Keratinocyte (primary cell): ENCODE measurements around the gene KCNN4. TPM values are rescaled to one million over a fixed set of nuclear protein-coding genes. Genes with fewer than 3 reads are reported as not detected.
A peak's percentile ranks its signal among the peaks of the same experiment; 100 is the strongest.

Experiments used
- DNase-seq: peaks from one replicate; pipeline ENCODE4 v3.0.0-alpha.2; 2011; ENCODE audit warnings: low read depth, missing footprints, low spot score
- FAIRE-seq: peaks from 2 replicates; lab custom pipeline; 2011; peaks lifted over from hg19 to GRCh38; lab: Jason Lieb, UNC
- H2AFZ ChIP-seq: 2 replicates; pipeline ENCODE4 v1.6.0; 2012; ENCODE audit warnings: low read length, control low read depth, inconsistent platforms; ENCODE audit not compliant: control insufficient read depth
- H3K27ac ChIP-seq: 2 replicates; pipeline ENCODE4 v1.5.1; 2011; ENCODE audit warnings: low read length; ENCODE audit not compliant: control insufficient read depth, insufficient read depth
- H3K27me3 ChIP-seq: 3 replicates; pipeline ENCODE4 v1.6.0; 2011; ENCODE audit warnings: low read length; ENCODE audit not compliant: control insufficient read depth, insufficient read depth; ENCODE audit errors: extremely low read depth
- H3K36me3 ChIP-seq, 2 experiments: 2 replicates in 1 of 2; 3 replicates in 1 of 2; pipeline ENCODE4 v1.5.1; 2011; ENCODE audit warnings: low read length in 2 of 2, mild to moderate bottlenecking in 1 of 2; ENCODE audit not compliant: control insufficient read depth in 2 of 2, insufficient read depth in 2 of 2; ENCODE audit errors: extremely low read depth in 1 of 2
- H3K4me1 ChIP-seq: 3 replicates; pipeline ENCODE4 v1.5.1; 2011; ENCODE audit warnings: low read length; ENCODE audit not compliant: control insufficient read depth, insufficient read depth; ENCODE audit errors: extremely low read depth
- H3K4me2 ChIP-seq: 3 replicates; pipeline ENCODE4 v1.6.0; 2011; ENCODE audit warnings: low read depth, low read length; ENCODE audit not compliant: control insufficient read depth, insufficient read depth; ENCODE audit errors: extremely low read depth
- H3K4me3 ChIP-seq, 3 experiments: fragments of 200-600 bp in 1 of 3; sonication (generic) in 1 of 3; 2 replicates in 2 of 3; 3 replicates in 1 of 3; pipeline ENCODE4 v1.5.1; 2011 to 2016; ENCODE audit warnings: low read length in 3 of 3, mild to moderate bottlenecking in 3 of 3, control low read depth in 2 of 3, inconsistent platforms in 1 of 3, low read depth in 1 of 3, mixed read lengths in 1 of 3, mixed run types in 1 of 3, moderate library complexity in 1 of 3; ENCODE audit not compliant: control insufficient read depth in 2 of 3, insufficient read depth in 2 of 3; ENCODE audit errors: extremely low read depth in 1 of 3
- H3K79me2 ChIP-seq: 2 replicates; pipeline ENCODE4 v1.6.0; 2012; ENCODE audit warnings: low read length; ENCODE audit not compliant: control insufficient read depth, insufficient read depth
- H3K9ac ChIP-seq: 3 replicates; pipeline ENCODE4 v1.6.0; 2011; ENCODE audit warnings: low read length; ENCODE audit not compliant: control insufficient read depth, insufficient read depth; ENCODE audit errors: extremely low read depth
- H3K9me1 ChIP-seq: 3 replicates; pipeline ENCODE4 v1.6.0; 2011; ENCODE audit warnings: low read length; ENCODE audit not compliant: control insufficient read depth, insufficient read depth; ENCODE audit errors: extremely low read depth
- H3K9me3 ChIP-seq: 2 replicates; pipeline ENCODE4 v1.5.1; 2012; ENCODE audit warnings: low read depth, low read length; ENCODE audit not compliant: control insufficient read depth
- H4K20me1 ChIP-seq: 3 replicates; pipeline ENCODE4 v1.6.0; 2011; ENCODE audit warnings: low read length; ENCODE audit not compliant: control insufficient read depth, insufficient read depth; ENCODE audit errors: extremely low read depth
- EZH2 ChIP-seq: IDR thresholded peaks from one replicate; pipeline ENCODE4 v1.6.1; 2012; ENCODE audit warnings: inconsistent platforms, mild to moderate bottlenecking, low read length, moderate library complexity
- dilution Hi-C: fragments of 300-500 bp; cut with MboI; formaldehyde crosslinking; loops from one replicate; pipeline ENCODE4 v1.7.0; 2020; ENCODE audit warnings: low sequenced_read_pairs; ENCODE audit not compliant: extremely low pct_ligation_motif_present
- polyA plus RNA-seq, 5 experiments: library from polyadenylated mRNA; depleted of rRNA in 3 of 5; stranded (reverse) in 3 of 5; stranded (forward) in 1 of 5; unstranded in 1 of 5; fragments of >200 nt; gene quantifications; 1 replicate in 1 of 5; 2 replicates in 3 of 5; 3 replicates in 1 of 5; pipeline versions ENCODE4 v1.2.1 to v1.2.3, GENCODE V29; 2011 to 2012; ENCODE audit warnings: missing spikeins in 2 of 5, low read depth in 1 of 5, low replicate concordance in 1 of 5
- TF ChIP-seq, protein P1 (sequence below), 3 experiments: IDR thresholded peaks in 1 of 3; conservative IDR thresholded peaks in 1 of 3; optimal IDR thresholded peaks in 1 of 3; 2 replicates in 2 of 3; 3 replicates in 1 of 3; pipeline versions ENCODE3 to v1.5.1; 2011; ENCODE audit warnings: low read length in 3 of 3, mild to moderate bottlenecking in 3 of 3, moderate library complexity in 2 of 3, control low read depth in 1 of 3, inconsistent platforms in 1 of 3; ENCODE audit not compliant: insufficient read depth in 2 of 3; ENCODE audit errors: extremely low read depth in 1 of 3

KCNN4 gene
- polyA plus RNA-seq, 1 donor (not counting 4 experiments of a cell fraction or from before 2014, with no cell fraction given), result 9.8 TPM

DNA sequence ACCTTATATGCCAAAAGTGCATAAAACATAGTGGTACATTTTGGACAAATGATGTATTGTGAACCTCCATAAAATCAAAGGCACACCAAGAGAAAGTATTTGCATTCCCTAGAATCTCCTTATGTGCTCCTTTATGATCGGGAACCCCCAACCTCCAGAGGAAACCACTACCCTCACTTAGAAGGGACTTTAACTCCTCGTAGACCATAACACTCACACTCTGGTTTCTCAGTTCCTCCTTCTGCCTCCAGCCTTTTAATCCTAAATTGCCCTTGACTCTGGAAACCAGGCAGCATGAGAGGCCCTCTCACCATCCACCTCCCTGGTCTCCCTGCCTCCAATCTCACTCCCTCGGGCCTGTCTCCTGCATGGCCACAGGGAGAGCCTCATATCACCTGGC lies 9.8 kb upstream of the KCNN4 start:
- H3K9me1 ChIP-seq, result no peaks in the 10 kb centered on the region
- H2AFZ ChIP-seq, result no peak overlapping the region
- no peaks in the 10 kb centered on the region for H4K20me1 ChIP-seq
- no peak for DNase-seq
- no peaks in the 10 kb centered on the region for H3K4me1 ChIP-seq
- H3K9me3 ChIP-seq, result no peaks in the 10 kb centered on the region
- TF ChIP-seq EZH2, result no peak
- TF ChIP-seq, protein P1, sequence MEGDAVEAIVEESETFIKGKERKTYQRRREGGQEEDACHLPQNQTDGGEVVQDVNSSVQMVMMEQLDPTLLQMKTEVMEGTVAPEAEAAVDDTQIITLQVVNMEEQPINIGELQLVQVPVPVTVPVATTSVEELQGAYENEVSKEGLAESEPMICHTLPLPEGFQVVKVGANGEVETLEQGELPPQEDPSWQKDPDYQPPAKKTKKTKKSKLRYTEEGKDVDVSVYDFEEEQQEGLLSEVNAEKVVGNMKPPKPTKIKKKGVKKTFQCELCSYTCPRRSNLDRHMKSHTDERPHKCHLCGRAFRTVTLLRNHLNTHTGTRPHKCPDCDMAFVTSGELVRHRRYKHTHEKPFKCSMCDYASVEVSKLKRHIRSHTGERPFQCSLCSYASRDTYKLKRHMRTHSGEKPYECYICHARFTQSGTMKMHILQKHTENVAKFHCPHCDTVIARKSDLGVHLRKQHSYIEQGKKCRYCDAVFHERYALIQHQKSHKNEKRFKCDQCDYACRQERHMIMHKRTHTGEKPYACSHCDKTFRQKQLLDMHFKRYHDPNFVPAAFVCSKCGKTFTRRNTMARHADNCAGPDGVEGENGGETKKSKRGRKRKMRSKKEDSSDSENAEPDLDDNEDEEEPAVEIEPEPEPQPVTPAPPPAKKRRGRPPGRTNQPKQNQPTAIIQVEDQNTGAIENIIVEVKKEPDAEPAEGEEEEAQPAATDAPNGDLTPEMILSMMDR (optimal IDR thresholded peaks at IDR 0.05 in 1 of 3, IDR thresholded peaks at IDR 0.05 in 1 of 3, conservative IDR thresholded peaks at IDR 0.05 in 1 of 3; ENCODE audit: extremely low read depth in 1 of 3, insufficient read depth in 2 of 3, low read length in 3 of 3), result no peak
- H3K27me3 ChIP-seq, result no peaks in the 10 kb centered on the region
- no peak overlapping the region for H3K4me3 ChIP-seq
- dilution Hi-C loops, result no loop called here
- no peaks in the 10 kb centered on the region for H3K36me3 ChIP-seq
- H3K4me2 ChIP-seq, result no peak overlapping the region
- no peaks in the 10 kb centered on the region for H3K79me2 ChIP-seq
- H3K27ac ChIP-seq, result no peak overlapping the region
- FAIRE-seq, result no peak
- H3K9ac ChIP-seq, result no peak overlapping the region

DNA sequence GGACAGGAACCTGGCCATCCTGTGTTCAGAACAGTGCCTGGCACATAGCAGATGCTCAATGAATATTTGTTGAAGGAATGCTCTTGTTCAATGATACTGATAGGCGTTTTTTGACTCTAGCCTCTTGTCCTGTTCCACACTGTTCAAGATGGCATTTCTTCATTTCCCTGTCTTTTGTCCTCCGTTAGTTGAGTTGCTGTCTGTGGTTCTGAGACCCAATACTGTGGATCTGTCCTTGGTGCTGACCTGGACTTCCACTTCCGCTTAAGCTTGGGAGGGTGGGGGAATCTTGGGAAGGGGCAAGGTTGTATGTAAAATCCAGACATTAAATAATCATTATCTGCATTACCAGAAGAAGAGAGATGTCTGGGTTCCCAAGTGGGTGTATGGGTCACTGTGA lies 8.3 kb upstream of the KCNN4 start:
- no peaks in the 10 kb centered on the region for H3K9me1 ChIP-seq
- no peak overlapping the region for H3K27ac ChIP-seq
- no peaks in the 10 kb centered on the region for H3K27me3 ChIP-seq
- no peaks in the 10 kb centered on the region for H3K79me2 ChIP-seq
- no peaks in the 10 kb centered on the region for H4K20me1 ChIP-seq
- H3K9ac ChIP-seq, result no peak overlapping the region
- no peak overlapping the region for H3K4me2 ChIP-seq
- peak; percentile 81 for FAIRE-seq
- no peaks in the 10 kb centered on the region for H3K36me3 ChIP-seq
- dilution Hi-C loops, result no loop called here
- H3K9me3 ChIP-seq, result no peaks in the 10 kb centered on the region
- no peak overlapping the region for H3K4me3 ChIP-seq
- no peak overlapping the region for H2AFZ ChIP-seq
- no peak for TF ChIP-seq EZH2
- TF ChIP-seq, protein P1 (optimal IDR thresholded peaks at IDR 0.05 in 1 of 3, IDR thresholded peaks at IDR 0.05 in 1 of 3, conservative IDR thresholded peaks at IDR 0.05 in 1 of 3; ENCODE audit: extremely low read depth in 1 of 3, insufficient read depth in 2 of 3, low read length in 3 of 3), result no peak
- peaks cover 12% of the 10 kb centered on the region for H3K4me1 ChIP-seq
- DNase-seq, result no peak
